DOHH2 (cell line): ENCODE data around the gene USHBP1.

Experiments
- EZH2phosphoT487 ChIP-seq: fragments of 200-600 bp; sonication (generic); IDR thresholded peaks from 2 replicates; pipeline ENCODE4 v1.6.1; 2017; ENCODE audit warnings: borderline replicate concordance, mild to moderate bottlenecking, antibody characterized with exemption, low read length, moderate library complexity, mixed read lengths
- TF ChIP-seq, protein P1 (sequence below): fragments of 200-600 bp; sonication (generic); IDR thresholded peaks from one replicate; pipeline ENCODE4 v1.5.1; 2014; ENCODE audit warnings: antibody characterized with exemption, mild to moderate bottlenecking, low read depth, low read length; ENCODE audit not compliant: poor library complexity, severe bottlenecking

DNA sequence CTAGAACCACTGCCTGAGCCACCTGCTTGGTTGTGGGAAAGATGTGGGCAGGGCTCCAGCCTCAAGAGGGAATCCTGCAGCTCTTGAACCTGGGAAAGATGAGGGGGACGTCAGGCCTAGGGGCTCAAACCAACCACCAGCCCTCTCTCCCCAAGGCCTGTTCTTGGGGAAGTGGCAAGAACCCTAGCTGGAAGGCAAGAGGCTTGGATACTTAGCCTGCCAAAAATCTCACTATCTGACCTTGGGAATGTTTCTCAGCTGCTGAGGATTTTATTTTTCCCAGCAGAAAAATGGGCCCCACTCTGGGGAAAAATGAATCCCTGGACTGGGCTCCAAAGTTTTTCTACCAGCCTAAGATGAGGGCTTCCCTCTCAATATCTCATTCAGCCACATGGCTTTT, 4.6 kb downstream of the USHBP1 start:
- TF ChIP-seq, protein P1, sequence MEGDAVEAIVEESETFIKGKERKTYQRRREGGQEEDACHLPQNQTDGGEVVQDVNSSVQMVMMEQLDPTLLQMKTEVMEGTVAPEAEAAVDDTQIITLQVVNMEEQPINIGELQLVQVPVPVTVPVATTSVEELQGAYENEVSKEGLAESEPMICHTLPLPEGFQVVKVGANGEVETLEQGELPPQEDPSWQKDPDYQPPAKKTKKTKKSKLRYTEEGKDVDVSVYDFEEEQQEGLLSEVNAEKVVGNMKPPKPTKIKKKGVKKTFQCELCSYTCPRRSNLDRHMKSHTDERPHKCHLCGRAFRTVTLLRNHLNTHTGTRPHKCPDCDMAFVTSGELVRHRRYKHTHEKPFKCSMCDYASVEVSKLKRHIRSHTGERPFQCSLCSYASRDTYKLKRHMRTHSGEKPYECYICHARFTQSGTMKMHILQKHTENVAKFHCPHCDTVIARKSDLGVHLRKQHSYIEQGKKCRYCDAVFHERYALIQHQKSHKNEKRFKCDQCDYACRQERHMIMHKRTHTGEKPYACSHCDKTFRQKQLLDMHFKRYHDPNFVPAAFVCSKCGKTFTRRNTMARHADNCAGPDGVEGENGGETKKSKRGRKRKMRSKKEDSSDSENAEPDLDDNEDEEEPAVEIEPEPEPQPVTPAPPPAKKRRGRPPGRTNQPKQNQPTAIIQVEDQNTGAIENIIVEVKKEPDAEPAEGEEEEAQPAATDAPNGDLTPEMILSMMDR: no peak
- no peak for TF ChIP-seq EZH2phosphoT487
